Measurements from ENCODE around the gene SMC4.

SMC4 gene

DNA sequence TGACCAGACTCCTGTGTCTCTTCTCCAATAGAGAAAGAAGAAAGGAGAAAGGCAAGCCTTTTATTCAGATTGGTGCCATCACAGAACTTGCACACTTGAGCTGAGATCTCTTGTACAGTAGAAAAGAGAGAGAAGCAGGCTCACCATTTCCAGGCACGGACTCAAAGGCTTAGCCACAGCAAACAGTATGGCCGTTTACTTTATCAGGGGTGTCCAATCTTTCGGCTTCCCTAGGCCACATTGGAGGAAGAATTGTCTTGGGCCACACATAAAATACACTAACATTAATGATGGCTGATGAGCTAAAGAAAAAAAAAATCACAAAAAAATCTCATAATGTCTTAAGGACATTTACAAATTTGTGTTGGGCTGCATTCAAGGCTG lies 5.4 kb upstream of the SMC4 start:
- no peak for DNase-seq (ENCODE audit: low read depth in 2 of 2)

DNA sequence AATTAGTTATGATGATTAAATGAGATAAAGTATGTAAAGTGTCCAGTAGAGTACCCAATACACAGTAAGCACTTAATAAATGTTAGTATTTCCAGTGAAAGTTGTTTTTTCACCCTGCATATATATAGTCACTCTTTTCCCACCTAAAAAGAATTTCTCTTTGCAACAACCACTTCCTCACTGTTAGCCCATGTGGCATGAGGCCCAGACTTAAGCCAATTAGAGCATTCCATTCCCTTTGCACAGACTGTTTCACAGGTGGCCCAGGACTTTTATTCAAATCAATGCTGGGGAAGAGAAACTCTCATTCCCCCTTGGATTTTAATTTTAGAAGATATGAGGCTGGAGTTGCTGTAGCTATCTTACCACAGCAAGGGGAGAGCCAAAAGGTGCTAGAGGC lies 4.2 kb upstream of the SMC4 start:
- no peak for DNase-seq (ENCODE audit: low read depth in 2 of 2)

DNA sequence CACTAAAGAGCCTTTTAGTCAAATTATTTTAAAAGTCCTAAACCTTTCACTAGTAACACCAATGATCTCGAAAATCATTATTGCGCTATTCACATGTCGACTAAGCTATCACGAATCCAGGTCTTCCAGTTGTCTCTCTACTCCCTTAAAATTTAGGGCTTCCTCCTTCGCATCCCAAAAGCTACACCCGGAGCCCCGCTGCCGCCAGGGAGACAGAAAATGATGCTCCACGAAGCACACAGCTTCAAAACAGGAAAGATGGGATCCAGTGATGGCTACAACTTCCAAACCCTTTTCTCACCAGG lies 678 bp upstream of the SMC4 start:
- DNase-seq (ENCODE audit: low read depth in 2 of 2), result no peak

DNA sequence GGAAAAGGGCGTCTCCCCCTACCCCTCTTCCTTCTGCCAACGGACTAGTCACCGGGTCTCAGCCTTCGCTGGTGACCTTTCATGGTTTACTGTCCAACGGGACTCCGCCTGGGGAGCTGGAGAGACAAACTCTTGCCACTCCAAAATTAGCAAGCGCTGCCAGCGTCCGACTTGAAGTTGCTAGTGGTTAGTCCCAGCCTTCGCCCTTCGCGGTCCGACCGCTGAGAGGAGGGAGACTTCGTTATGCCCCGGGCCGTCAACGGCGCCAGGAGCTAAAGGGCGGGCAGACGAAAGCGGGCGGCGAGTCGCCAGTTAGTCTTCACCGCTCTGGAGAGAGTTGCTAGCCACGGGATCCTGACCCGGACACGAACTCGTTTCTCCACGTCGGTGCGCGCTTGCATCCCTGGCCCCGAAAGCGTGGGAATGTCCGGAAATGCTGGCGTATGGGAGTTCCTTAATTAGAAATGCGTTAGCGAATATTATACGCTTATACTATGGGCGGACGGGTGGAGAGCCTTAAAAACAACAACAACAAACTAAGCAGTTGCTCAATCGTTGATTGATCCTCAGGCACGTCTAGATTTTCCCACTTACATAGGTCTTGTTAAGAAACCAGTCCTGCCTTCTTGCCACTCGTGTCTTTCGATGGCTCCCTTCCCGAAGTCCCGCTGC lies 716 bp downstream of the SMC4 start:
- DNase-seq (ENCODE audit: low read depth in 2 of 2), result peak in 1 of 2 donors; percentile 3

DNA sequence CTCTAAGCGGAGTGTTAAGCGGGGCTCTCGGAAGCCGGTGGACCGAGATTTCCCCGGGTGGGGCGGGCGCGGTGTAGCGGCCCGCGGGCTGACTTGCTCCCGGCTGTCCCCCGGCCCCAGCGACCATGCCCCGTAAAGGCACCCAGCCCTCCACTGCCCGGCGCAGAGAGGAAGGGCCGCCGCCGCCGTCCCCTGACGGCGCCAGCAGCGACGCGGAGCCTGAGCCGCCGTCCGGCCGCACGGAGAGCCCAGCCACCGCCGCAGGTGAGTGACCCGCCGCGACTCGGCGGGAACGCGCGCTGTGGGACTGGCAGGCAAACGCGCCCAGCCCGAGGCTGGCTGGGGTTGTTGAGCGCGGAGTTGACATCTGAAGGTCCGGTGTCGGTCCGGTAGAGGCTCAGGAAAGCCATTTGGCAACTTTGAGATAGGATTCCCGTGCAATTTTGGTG lies 1.3 kb downstream of the SMC4 start:
- no peak for DNase-seq (ENCODE audit: low read depth in 2 of 2)

DNA sequence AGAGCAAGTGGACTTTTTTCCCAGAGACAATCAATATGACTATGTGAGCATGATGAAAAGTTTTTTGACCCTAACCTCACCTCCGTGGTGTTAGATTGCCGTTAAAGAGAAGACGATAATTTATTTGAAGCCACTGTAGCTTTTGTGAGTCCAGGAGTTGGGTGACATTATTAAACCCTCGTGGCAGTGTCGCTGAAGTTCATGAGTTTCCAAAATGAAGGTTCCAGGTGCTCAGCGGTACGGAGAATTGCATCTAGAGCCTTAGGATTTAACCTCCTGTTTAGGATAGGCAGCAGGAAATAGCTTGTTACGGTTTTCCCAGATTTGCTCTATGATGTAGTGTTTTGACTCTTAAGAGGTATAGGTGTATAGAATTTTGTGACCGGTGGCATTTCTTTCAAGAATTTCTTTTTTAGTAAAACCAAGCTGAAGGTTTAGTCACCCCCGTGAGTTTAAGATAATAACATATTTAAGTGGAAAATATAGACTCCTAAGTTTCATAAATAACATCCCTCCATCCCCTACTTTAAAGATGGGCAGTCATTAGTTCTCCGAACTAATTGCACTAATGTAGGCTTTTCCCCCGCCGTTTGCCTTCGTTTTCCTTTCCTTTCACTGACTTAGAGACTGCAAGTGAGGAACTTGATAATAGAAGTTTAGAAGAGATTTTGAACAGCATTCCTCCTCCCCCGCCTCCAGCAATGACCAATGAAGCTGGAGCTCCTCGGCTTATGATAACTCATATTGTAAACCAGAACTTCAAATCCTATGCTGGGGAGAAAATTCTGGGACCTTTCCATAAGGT lies 2.0 kb downstream of the SMC4 start:
- DNase-seq (ENCODE audit: low read depth in 2 of 2), result no peak

DNA sequence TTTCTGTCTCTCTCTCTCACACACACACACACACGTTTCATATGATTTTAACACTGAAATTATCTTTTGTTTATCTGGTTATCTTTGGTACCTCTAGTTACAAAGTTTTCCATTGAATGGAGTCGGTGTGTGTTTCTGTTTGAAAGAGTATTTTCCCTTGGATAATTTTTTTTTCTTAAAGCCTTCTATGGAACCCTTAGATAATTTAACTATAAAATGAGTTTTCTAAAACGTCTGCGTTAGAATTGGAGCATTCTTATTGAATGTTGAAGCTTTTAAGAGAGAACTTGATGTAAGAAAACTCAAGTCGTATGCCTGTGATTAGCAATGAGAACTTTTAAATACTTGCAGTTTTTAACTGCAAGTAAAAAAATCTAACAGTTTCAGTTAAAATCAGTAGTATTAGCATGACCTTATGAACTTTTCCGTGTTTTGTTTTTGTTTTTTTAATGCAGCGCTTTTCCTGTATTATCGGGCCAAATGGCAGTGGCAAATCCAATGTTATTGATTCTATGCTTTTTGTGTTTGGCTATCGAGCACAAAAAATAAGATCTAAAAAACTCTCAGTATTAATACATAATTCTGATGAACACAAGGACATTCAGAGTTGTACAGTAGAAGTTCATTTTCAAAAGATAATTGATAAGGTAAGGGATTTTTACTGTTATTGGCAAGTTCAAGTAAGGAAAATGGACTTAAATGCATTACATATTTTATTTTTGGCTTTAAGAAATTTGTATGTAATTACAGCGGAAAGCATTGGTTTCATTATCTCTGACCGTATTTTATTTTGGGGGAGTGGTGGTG lies 3.0 kb downstream of the SMC4 start:
- no peak for DNase-seq (ENCODE audit: low read depth in 2 of 2)

DNA sequence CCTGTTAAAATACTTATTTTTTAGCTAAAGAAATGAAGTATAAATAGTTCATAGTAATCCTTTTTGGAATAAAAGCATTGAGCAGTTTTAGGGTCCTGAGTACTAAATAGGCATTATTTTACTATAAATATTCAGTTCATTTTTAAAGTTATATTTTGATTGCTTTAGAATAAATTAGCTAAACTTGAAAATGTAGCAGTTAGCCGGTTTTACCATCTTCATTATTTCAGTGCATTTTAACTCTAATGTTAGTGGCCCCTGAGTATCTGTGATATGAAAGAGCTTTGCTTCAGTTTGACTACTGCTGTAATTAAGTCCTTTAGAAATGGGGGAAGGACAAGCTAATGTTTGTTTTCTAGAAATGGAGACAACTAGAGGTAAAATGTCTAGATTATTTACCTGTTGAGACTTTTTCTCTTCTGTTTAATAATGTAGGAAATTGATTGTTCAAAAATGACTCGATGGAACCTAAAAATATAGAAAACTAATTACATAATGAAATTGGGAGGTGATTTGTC lies 3.6 kb downstream of the SMC4 start:
- DNase-seq (ENCODE audit: low read depth in 2 of 2), result no peak

DNA sequence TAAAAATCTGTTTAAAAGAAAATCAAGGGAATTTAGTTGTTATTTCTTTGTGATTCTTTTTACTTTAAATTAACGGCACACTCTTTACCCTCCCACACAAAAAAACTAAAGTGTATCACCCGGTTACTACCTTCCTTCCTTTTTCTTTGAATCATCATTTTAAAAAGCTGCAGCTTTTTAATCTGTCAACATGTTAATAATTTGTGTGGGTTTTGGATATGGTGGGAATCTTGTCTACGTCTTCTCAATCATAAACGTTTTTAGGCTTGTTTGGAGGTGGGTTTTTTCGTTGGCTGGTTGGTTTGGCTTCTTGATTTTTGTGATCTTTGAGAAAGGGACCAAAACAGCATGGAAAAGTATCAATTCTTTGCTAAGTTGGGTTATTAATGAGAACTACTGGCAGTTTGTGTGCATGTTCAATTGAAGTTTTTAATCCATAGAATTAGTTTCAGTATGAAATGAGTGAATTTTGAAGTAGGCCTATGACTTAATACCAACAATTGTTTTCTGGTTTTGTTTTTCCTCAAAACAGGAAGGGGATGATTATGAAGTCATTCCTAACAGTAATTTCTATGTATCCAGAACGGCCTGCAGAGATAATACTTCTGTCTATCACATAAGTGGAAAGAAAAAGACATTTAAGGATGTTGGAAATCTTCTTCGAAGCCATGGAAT lies 4.5 kb downstream of the SMC4 start:
- no peak for DNase-seq (ENCODE audit: low read depth in 2 of 2)

DNA sequence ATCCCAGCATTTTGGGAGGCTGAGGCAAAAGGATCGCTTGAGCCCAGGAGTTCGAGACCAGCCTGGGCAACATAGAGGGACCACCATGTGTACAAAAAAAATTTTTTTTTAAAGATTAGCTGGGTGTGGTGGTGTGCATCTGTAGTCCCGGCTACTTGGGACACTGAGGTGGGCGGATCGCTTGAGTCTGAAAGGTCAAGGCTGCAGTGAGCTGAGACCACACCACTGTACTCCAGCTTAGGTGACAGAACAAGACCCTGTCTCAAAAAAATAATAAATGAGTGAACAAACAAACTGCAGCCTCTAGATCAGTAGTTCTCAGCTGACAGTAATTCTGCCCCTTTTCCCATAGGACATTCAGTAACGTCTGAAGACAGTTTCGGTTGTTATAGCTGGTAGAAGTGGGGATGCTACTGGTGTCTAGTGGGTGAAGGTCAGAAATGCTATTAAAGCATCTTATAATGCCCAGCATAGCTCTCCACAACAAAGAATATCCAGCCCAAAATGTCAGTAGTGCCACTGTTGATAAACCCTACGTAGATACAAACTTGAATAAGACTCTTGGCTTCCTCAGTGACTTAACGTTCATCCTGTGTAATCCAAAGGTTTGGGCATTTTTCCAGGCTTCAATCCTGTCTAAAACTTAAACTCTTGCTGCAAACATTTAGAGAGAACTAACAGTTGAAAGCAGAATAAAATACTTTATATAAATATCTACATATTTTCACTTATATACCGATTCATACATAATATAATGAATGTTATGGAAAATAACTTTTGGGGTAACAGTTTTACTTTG lies 10.6 kb downstream of the SMC4 start:
- DNase-seq (ENCODE audit: low read depth in 2 of 2), result no peak

DNA sequence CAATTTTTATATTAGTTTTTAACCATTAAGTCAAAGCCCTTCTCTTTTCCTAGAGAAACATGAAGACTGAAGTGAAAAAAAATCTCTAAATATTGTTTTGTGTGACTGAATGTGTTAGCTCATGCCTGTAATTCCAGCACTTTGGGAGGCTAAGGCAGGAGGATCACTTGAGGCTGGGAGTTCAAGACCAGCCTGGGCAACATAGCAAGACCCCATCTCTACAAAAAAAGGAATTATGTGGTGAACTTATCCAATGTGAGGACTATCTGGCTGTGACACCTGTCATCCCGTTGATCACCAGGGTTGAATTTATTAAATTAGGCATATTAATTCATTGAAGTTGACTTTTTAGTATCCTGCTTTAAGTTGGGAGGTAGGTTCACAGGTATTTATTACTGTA lies 13.0 kb downstream of the SMC4 start:
- DNase-seq (ENCODE audit: low read depth in 2 of 2), result no peak

DNA sequence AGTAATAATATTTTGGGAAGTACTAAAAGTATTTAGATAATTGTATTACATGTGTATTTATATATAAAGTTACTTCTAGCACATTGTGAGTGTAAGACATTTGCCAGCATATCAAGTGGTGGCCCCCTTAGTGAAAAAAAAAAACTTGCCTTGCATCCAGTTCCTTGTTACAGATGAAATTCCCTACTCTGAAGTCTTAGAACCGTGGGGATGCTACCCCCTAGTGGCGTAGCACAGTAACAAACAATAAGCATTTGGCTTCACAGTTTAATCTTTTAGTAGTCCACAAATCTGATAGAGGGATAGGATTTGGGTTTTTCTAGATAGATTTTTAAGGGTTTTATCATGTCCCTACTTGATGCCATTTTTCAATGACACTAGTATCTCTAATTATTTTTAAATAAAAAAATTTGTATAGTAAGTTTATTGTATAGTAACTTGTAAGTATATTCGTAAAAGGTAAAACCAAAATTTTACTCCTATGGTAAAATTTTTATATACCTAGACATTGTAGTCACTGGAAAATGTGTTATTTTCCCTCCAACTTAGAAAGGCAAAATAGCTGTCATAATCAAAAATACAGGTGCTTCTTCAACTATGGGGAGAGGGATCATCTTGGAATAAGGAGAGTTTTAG lies 14.3 kb downstream of the SMC4 start:
- peak; percentile 43 to 55 for DNase-seq (ENCODE audit: low read depth in 2 of 2)

DNA sequence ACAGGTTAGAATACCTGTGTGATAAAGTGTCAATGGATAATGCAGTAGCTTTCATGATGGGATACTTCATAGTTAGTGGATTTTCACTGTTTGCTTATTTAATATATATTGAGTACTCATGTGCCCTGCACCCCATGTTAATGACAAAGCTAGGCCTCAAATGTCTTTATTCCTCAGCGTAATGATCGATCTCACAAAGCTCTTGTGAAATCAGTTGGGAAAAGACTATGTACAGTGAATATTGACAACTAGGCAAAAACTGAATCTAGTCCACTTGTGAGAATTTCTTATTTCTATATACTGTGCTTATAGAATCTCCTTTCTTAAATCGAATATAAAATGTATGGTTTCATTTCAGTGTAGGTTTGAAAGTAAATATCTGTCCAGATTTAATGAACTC lies 17.9 kb downstream of the SMC4 start:
- no peak for DNase-seq (ENCODE audit: low read depth in 2 of 2)

DNA sequence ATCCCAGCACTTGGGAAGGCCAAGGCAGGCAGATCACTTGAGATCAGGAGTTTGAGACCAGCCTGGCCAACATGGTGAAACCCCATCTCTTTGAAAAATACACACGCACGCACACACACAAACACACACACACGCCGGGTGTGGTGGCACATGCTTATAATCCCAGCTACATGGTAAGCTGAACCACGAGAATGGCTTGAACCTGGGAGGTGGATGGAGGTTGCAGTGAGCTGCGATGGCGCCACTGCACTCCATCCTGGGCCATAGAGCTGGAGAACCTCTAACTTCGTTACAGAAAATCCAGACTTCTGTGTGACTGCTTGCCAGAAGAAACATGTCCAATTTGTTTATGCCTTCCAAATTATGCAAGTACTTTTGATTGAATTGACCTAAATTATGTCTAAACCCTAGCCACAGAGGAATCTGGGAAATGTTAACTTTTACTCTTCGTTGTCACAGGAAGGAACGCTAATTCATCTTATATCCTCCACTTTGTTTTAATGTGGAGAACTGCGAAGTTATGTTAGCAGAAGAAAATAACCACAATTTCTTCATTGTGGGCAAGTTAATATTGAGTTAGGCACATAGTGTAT lies 28.5 kb downstream of the SMC4 start:
- no peak for DNase-seq (ENCODE audit: low read depth in 2 of 2)

DNA sequence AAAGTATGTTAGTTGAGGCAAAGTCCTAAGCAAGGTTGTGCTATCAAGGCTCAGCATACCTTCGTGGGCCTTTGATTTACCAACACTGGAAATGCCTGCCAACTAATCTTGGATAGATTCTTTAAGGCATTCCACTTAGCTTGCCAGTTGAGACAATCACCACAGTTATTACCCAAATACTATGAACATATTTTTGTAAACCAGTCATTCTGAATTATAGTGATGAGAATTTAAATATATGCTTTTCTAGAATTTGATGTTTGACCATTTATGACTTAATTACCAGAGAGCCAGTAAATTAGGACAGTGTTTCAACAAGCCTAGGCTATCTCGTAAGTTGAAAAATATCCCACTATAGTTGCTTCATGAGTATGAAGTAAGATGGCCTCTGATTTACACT lies 34.6 kb downstream of the SMC4 start:
- DNase-seq (ENCODE audit: low read depth in 2 of 2), result no peak

DNA sequence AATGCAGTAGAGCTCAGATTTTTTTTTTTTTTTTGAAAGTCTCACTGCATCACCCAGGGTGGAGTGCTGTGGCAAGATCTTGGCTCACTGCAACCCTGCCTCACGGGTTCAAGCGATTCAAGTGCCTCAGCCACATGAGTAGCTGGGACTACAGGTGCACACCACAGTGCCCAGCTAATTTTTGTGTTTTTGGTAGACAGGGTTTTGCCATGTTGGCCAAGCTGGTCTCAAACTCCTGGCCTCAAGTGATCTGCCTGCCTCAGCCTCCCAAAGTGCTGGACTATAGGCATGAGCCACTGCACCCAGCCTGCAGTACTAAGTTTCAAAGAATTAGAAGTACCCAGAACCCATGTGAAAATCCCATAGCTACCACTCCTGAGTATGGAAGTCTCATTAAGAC lies 35.6 kb downstream of the SMC4 start:
- DNase-seq (ENCODE audit: low read depth in 2 of 2), result no peak

DNA sequence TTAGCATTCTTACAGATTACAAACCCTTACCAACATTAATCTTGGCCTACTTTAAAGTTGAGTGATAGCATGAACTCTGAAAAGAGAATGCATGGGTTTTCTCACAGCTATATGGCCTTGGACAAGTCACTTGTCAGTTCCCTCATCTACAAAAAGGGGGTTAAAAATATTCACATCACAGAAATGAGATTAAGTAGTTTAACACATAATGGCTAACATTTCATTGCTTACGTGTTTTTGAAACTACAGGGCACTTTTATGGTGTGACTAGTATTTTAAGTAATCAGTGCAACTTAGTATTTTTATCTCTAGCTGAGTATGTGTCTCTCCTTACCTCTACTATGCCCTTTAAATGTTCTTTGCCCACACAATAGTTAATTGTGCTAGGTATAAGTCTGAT lies 36.3 kb downstream of the SMC4 start:
- DNase-seq (ENCODE audit: low read depth in 2 of 2), result no peak

DNA sequence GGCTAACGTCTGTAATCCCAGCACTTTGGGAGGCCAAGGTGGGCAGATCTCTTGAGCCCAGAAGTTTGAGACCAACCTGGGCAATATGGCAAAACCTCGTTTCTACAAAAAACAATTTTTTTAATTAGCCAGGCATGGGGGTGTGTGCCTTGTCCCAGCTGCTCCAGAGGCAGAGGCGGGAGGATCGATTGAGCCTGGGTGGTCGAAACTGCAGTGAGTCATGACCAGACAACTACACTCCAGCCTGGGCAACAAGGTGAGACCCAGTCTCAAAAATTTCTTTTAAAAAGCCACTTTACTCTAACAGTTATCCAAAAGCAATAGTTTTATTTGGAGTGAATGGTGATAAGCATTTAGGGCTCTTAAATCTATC lies 37.6 kb downstream of the SMC4 start:
- DNase-seq (ENCODE audit: low read depth in 2 of 2), result no peak

DNA sequence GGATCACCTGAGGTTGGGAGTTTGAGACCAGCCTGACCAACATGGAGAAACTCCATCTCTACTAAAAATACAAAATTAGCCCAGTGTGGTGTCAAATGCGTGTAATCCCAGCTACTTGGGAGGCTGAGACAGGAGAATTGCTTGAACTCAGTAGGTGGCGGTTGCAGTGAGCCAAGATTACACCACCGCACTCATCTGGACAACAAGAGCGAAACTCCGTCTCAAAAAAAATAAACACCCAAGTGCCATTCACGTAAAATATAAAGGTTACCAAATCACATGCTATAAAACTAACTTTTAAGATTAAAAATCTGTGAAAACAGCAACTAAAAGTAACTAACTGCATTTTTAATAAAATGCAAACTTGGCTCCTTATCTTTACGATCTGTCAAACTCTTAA lies 41.2 kb downstream of the SMC4 start:
- no peak for DNase-seq (ENCODE audit: low read depth in 2 of 2)

DNA sequence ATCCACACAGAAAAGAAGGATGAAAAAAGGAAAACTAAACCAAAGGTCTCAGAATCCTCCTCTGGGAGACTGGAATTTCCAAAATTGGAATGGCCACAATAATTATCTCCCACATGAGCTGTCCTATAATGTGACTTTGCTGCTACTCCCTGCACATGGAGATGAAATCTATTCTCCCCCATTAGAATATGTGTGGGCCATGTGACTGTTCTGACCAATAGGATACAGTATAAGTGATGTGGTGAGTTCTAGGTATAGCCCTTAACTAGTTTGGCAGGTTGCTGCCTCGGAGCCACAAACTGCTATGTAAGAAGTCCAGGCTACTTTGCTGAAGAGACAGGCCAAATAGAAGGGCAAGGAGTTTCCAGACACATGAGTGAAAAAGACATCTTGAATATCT lies 45.0 kb downstream of the SMC4 start:
- no peak for DNase-seq (ENCODE audit: low read depth in 2 of 2)
